ENCODE results near the gene MUC12.

The MUC12 gene

GRCh38 chr7:100968650-100969049 is 715 bp upstream of the MUC12 start:
- no peak overlapping the region for H3K4me3 ChIP-seq (ENCODE audit: low read depth, low read length)
- no peaks in the 10 kb centered on the region for H3K36me3 ChIP-seq
- no peak for TF ChIP-seq CTCF (IDR thresholded peaks at IDR 0.05; ENCODE audit: low read depth, low read length)
- no peaks in the 10 kb centered on the region; the same call in 1 of the 2 replicates for H3K4me1 ChIP-seq
- H3K9me3 ChIP-seq: no peaks in the 10 kb centered on the region
- peaks cover 64% of the 10 kb centered on the region for H3K27me3 ChIP-seq
- no peak for DNase-seq

- TF ChIP-seq CTCF (IDR thresholded peaks at IDR 0.05; ENCODE audit: low read depth, low read length): no peak
Observed at GRCh38 chr7:100971111-100972001, 2.0 kb downstream of the MUC12 start.

GRCh38 chr7:100972002-100972347 is 2.6 kb downstream of the MUC12 start:
- Histone ChIP-seq H3K27me3 (peaks cover 37% of the 10 kb centered on the region), H3K36me3 (no peaks in the 10 kb centered on the region), H3K4me1 (no peaks in the 10 kb centered on the region), H3K4me3 (ENCODE audit: low read depth, low read length) (no peak overlapping the region), H3K9me3 (no peaks in the 10 kb centered on the region)
- no peak for TF ChIP-seq CTCF (IDR thresholded peaks at IDR 0.05; ENCODE audit: low read depth, low read length)
- no peak for DNase-seq

More at GRCh38 chr7:100971111-100972001, 2.0 kb downstream of the MUC12 start:
- no peaks in the 10 kb centered on the region for H3K4me1 ChIP-seq
- H3K4me3 ChIP-seq (ENCODE audit: low read depth, low read length): no peak overlapping the region
- no peaks in the 10 kb centered on the region for H3K36me3 ChIP-seq
- H3K27me3 ChIP-seq: peaks cover 43% of the 10 kb centered on the region
- H3K9me3 ChIP-seq: no peaks in the 10 kb centered on the region
- no peak for DNase-seq

- peaks cover 18% of the 10 kb centered on the region for H3K27me3 ChIP-seq
- no peak for DNase-seq
- TF ChIP-seq CTCF (IDR thresholded peaks at IDR 0.05; ENCODE audit: low read depth, low read length): no peak
Observed at GRCh38 chr7:100974021-100974420, 4.7 kb downstream of the MUC12 start.

GRCh38 chr7:100975371-100975821 is 6.0 kb downstream of the MUC12 start:
- TF ChIP-seq CTCF (IDR thresholded peaks at IDR 0.05; ENCODE audit: low read depth, low read length): no peak
- no peaks in the 10 kb centered on the region for H3K4me1 ChIP-seq
- no peak for DNase-seq
- H3K9me3 ChIP-seq: no peaks in the 10 kb centered on the region
- no peak overlapping the region for H3K4me3 ChIP-seq (ENCODE audit: low read depth, low read length)
- no peaks in the 10 kb centered on the region for H3K36me3 ChIP-seq
- peaks cover 9% of the 10 kb centered on the region for H3K27me3 ChIP-seq

More at GRCh38 chr7:100974021-100974420, 4.7 kb downstream of the MUC12 start:
- no peaks in the 10 kb centered on the region for H3K9me3 ChIP-seq
- no peaks in the 10 kb centered on the region for H3K36me3 ChIP-seq
- H3K4me1 ChIP-seq: no peaks in the 10 kb centered on the region
- no peak overlapping the region for H3K4me3 ChIP-seq (ENCODE audit: low read depth, low read length)

- DNase-seq: no peak
- no peaks in the 10 kb centered on the region for H3K36me3 ChIP-seq
- no peaks in the 10 kb centered on the region for H3K4me1 ChIP-seq
- TF ChIP-seq CTCF (IDR thresholded peaks at IDR 0.05; ENCODE audit: low read depth, low read length): no peak
- no peaks in the 10 kb centered on the region for H3K9me3 ChIP-seq
- H3K27me3 ChIP-seq: peaks cover 4% of the 10 kb centered on the region; the same call in 1 of the 2 replicates
- no peak overlapping the region for H3K4me3 ChIP-seq (ENCODE audit: low read depth, low read length)
Observed at GRCh38 chr7:100978300-100978699, 8.9 kb downstream of the MUC12 start.

All from BE2C (cell line).